ENCODE measurements around the gene OR2F1. TPM values are rescaled to one million over a fixed set of nuclear protein-coding genes. Genes with fewer than 3 reads are reported as not detected.
A peak's percentile ranks its signal among the peaks of the same experiment; 100 is the strongest.

OR2F1 gene
- polyA plus RNA-seq, 4 donors = 0.03 TPM; not detected in 3

DNA sequence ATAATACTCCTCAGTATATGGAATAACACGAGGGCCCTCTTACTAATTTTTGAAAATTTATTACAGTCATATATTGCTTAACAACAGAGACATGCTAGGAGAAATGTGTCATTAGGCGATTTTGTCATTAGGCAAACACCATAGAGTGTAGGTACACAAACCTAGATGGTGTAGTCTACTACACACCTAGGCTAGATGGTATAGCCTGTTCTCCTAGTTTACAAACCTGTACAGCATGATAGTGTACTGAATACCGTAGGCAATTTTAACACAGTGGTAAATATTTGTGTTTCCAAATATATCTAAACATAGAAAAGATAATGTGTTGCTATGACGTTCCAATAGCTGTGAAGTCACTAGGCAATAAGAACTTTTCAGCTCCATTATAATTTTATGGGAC lies 12.8 kb downstream of the OR2F1 start:
- FAIRE-seq = no peak
- Histone ChIP-seq H3K9me3 (ENCODE audit: control insufficient read depth in 2 of 2, insufficient read depth in 1 of 2, low read depth in 1 of 2, low read length in 1 of 2) (peaks cover 0 to 5% of the 10 kb centered on the region in 2 donors), H3K4me3 (ENCODE audit: low read depth in 1 of 3, low read length in 3 of 3) (no peak overlapping the region), H3K4me1 (ENCODE audit: control insufficient read depth in 3 of 3, insufficient read depth in 2 of 3, low read depth in 1 of 3, low read length in 2 of 3) (peaks cover 0 to 7% (median 0%) of the 10 kb centered on the region in 3 donors), H3K36me3 (ENCODE audit: control insufficient read depth in 3 of 3, insufficient read depth in 2 of 3, low read depth in 1 of 3, low read length in 3 of 3) (no peaks in the 10 kb centered on the region), H3K27me3 (ENCODE audit: control insufficient read depth in 3 of 3, insufficient read depth in 3 of 3, low read length in 3 of 3) (no peaks in the 10 kb centered on the region), H3K27ac (ENCODE audit: low read depth in 1 of 3, low read length in 2 of 3) (no peak overlapping the region)
- WGBS, 3 donors = 49 to 61% (median 61%) methylated on average over 4 of the region's 4 CpGs
- no peak for DNase-seq

DNA sequence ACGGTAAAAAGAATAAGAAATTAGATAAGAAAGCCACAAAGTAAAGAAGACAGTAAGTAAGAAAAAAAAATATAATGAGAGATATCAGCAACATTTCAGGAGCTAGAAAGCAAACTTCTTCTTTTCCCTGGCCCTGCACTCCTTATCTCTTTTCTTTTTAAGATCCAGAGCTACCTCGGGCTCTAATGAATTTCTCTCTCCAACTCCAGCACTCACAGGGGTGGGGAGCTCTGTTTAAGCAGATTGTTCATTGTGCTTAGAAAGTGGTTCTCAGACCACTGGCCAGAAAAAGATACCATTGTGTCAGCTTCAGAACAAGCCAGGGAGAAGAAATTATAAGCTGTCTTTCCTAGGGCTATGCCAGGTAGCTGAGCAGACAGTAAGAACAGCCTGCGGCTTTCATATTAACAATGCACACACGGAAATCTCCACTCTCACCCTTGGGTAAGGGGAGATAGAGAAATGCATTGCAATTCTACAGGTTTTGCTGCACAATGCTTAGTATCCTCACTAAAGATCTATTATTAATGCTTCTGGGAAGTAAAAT lies 19.3 kb downstream of the OR2F1 start:
- Histone ChIP-seq H3K9me3 (ENCODE audit: control insufficient read depth in 2 of 2, insufficient read depth in 1 of 2, low read depth in 1 of 2, low read length in 1 of 2) (peaks cover 0 to 5% of the 10 kb centered on the region in 2 donors), H3K27ac (ENCODE audit: low read depth in 1 of 3, low read length in 2 of 3) (peak overlapping the region in 1 of 3 donors; percentile 67), H3K4me3 (ENCODE audit: low read depth in 1 of 3, low read length in 3 of 3) (no peak overlapping the region), H3K36me3 (ENCODE audit: control insufficient read depth in 3 of 3, insufficient read depth in 2 of 3, low read depth in 1 of 3, low read length in 3 of 3) (no peaks in the 10 kb centered on the region), H3K4me1 (ENCODE audit: control insufficient read depth in 3 of 3, insufficient read depth in 2 of 3, low read depth in 1 of 3, low read length in 2 of 3) (peaks cover 0 to 20% (median 3%) of the 10 kb centered on the region in 3 donors), H3K27me3 (ENCODE audit: control insufficient read depth in 3 of 3, insufficient read depth in 3 of 3, low read length in 3 of 3) (no peaks in the 10 kb centered on the region)
- FAIRE-seq (no peak), DNase-seq (peak in 1 of 2 donors; percentile 9)
- WGBS, 3 donors = 24 to 53% (median 36%) methylated on average over 4 of the region's 4 CpGs

DNA sequence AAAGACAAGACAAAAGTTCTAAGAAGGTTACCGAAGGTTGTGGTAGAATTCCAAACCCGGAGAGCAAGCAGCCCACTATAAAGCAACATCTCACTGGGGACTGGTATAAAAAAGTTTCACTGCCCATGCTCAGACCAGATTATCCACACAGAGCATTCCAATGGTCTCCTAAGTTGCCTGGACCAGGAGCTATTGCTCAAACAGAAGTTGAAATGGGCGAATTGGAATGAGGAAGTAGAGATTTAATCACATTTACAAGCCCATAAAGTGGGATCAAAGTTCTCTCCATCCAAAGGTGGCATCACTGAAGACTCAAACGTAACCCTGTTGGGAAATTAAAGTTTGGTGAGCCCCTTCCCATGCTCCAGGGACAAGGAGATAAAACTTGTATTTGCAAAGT lies 19.8 kb downstream of the OR2F1 start:
- peaks cover 0 to 5% of the 10 kb centered on the region in 2 donors for H3K9me3 ChIP-seq (ENCODE audit: control insufficient read depth in 2 of 2, insufficient read depth in 1 of 2, low read depth in 1 of 2, low read length in 1 of 2)
- H3K36me3 ChIP-seq (ENCODE audit: control insufficient read depth in 3 of 3, insufficient read depth in 2 of 3, low read depth in 1 of 3, low read length in 3 of 3) = no peaks in the 10 kb centered on the region
- no peak overlapping the region for H3K4me3 ChIP-seq (ENCODE audit: low read depth in 1 of 3, low read length in 3 of 3)
- peak overlapping the region in 1 of 3 donors; percentile 67 for H3K27ac ChIP-seq (ENCODE audit: low read depth in 1 of 3, low read length in 2 of 3)
- 13 to 49% (median 25%) methylated on average over 4 of the region's 4 CpGs for WGBS, 3 donors
- peak; percentile 92 to 94 for DNase-seq
- FAIRE-seq = no peak
- H3K4me1 ChIP-seq (ENCODE audit: control insufficient read depth in 3 of 3, insufficient read depth in 2 of 3, low read depth in 1 of 3, low read length in 2 of 3) = peaks cover 0 to 20% (median 3%) of the 10 kb centered on the region in 3 donors
- no peaks in the 10 kb centered on the region for H3K27me3 ChIP-seq (ENCODE audit: control insufficient read depth in 3 of 3, insufficient read depth in 3 of 3, low read length in 3 of 3)

- peaks cover 0 to 6% of the 10 kb centered on the region in 2 donors for H3K9me3 ChIP-seq (ENCODE audit: control insufficient read depth in 2 of 2, insufficient read depth in 1 of 2, low read depth in 1 of 2, low read length in 1 of 2)
- 56 to 84% (median 57%) methylated on average over 1 of the region's 1 CpG for WGBS, 3 donors
- FAIRE-seq = no peak
Observed at GRCh38 chr7:143975617-143976016, 21.0 kb downstream of the OR2F1 start.

GRCh38 chr7:143978585-143978984 lies 23.9 kb downstream of the OR2F1 start:
- DNase-seq = no peak
- H3K9me3 ChIP-seq (ENCODE audit: control insufficient read depth in 2 of 2, insufficient read depth in 1 of 2, low read depth in 1 of 2, low read length in 1 of 2) = peaks cover 0 to 11% of the 10 kb centered on the region in 2 donors
- no peaks in the 10 kb centered on the region for H3K36me3 ChIP-seq (ENCODE audit: control insufficient read depth in 3 of 3, insufficient read depth in 2 of 3, low read depth in 1 of 3, low read length in 3 of 3)
- FAIRE-seq = no peak
- 87 to 92% (median 89%) methylated on average over 2 of the region's 2 CpGs for WGBS, 3 donors
- H3K4me1 ChIP-seq (ENCODE audit: control insufficient read depth in 3 of 3, insufficient read depth in 2 of 3, low read depth in 1 of 3, low read length in 2 of 3) = peaks cover 0 to 15% (median 3%) of the 10 kb centered on the region in 3 donors
- H3K27ac ChIP-seq (ENCODE audit: low read depth in 1 of 3, low read length in 2 of 3) = no peak overlapping the region
- H3K27me3 ChIP-seq (ENCODE audit: control insufficient read depth in 3 of 3, insufficient read depth in 3 of 3, low read length in 3 of 3) = no peaks in the 10 kb centered on the region
- no peak overlapping the region for H3K4me3 ChIP-seq (ENCODE audit: low read depth in 1 of 3, low read length in 3 of 3)

More at GRCh38 chr7:143975617-143976016, 21.0 kb downstream of the OR2F1 start:
- Histone ChIP-seq H3K4me3 (ENCODE audit: low read depth in 1 of 3, low read length in 3 of 3) (no peak overlapping the region), H3K27me3 (ENCODE audit: control insufficient read depth in 3 of 3, insufficient read depth in 3 of 3, low read length in 3 of 3) (no peaks in the 10 kb centered on the region), H3K27ac (ENCODE audit: low read depth in 1 of 3, low read length in 2 of 3) (no peak overlapping the region), H3K36me3 (ENCODE audit: control insufficient read depth in 3 of 3, insufficient read depth in 2 of 3, low read depth in 1 of 3, low read length in 3 of 3) (no peaks in the 10 kb centered on the region), H3K4me1 (ENCODE audit: control insufficient read depth in 3 of 3, insufficient read depth in 2 of 3, low read depth in 1 of 3, low read length in 2 of 3) (peaks cover 0 to 20% (median 3%) of the 10 kb centered on the region in 3 donors)
- DNase-seq = no peak

DNA sequence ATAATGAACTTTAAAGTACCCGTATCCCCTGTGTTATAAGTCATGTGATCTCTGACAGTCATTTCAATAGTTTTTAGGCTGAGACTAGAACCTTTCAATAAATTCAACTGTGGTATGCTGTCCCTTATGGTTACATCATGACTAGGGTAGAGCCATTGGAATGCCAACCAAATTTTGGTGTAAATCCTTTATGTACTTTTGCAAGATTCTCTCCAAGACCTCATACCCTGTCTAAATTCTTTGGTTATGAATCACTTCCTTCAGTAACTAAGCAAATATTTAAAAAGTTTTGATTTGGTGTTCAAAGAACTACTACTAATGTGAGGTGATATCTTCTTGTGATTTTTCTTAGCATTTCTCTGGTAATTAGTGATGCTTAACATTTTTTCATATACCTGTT lies 24.7 kb downstream of the OR2F1 start:
- FAIRE-seq (no peak), DNase-seq (no peak)
- H3K27ac ChIP-seq (ENCODE audit: low read depth in 1 of 3, low read length in 2 of 3) = no peak overlapping the region
- peaks cover 0 to 8% (median 0%) of the 10 kb centered on the region in 3 donors for H3K4me1 ChIP-seq (ENCODE audit: control insufficient read depth in 3 of 3, insufficient read depth in 2 of 3, low read depth in 1 of 3, low read length in 2 of 3)
- peaks cover 0 to 11% of the 10 kb centered on the region in 2 donors for H3K9me3 ChIP-seq (ENCODE audit: control insufficient read depth in 2 of 2, insufficient read depth in 1 of 2, low read depth in 1 of 2, low read length in 1 of 2)
- H3K4me3 ChIP-seq (ENCODE audit: low read depth in 1 of 3, low read length in 3 of 3) = no peak overlapping the region
- no peaks in the 10 kb centered on the region for H3K27me3 ChIP-seq (ENCODE audit: control insufficient read depth in 3 of 3, insufficient read depth in 3 of 3, low read length in 3 of 3)
- 82 to 96% (median 90%) methylated on average over 1 of the region's 1 CpG for WGBS, 3 donors
- no peaks in the 10 kb centered on the region for H3K36me3 ChIP-seq (ENCODE audit: control insufficient read depth in 3 of 3, insufficient read depth in 2 of 3, low read depth in 1 of 3, low read length in 3 of 3)

- no peaks in the 10 kb centered on the region for H3K27me3 ChIP-seq (ENCODE audit: control insufficient read depth in 3 of 3, insufficient read depth in 3 of 3, low read length in 3 of 3)
- DNase-seq = no peak
- peaks cover 0 to 4% (median 0%) of the 10 kb centered on the region in 3 donors for H3K4me1 ChIP-seq (ENCODE audit: control insufficient read depth in 3 of 3, insufficient read depth in 2 of 3, low read depth in 1 of 3, low read length in 2 of 3)
- H3K4me3 ChIP-seq (ENCODE audit: low read depth in 1 of 3, low read length in 3 of 3) = no peak overlapping the region
- no peak overlapping the region for H3K27ac ChIP-seq (ENCODE audit: low read depth in 1 of 3, low read length in 2 of 3)
- no peak for FAIRE-seq
- 19 to 49% (median 36%) methylated on average over 2 of the region's 2 CpGs for WGBS, 3 donors
- H3K9me3 ChIP-seq (ENCODE audit: control insufficient read depth in 2 of 2, insufficient read depth in 1 of 2, low read depth in 1 of 2, low read length in 1 of 2) = peaks cover 0 to 11% of the 10 kb centered on the region in 2 donors
- no peaks in the 10 kb centered on the region for H3K36me3 ChIP-seq (ENCODE audit: control insufficient read depth in 3 of 3, insufficient read depth in 2 of 3, low read depth in 1 of 3, low read length in 3 of 3)
Observed at GRCh38 chr7:143979998-143980397, 25.4 kb downstream of the OR2F1 start.

GRCh38 chr7:143980746-143981510 lies 26.3 kb downstream of the OR2F1 start:
- 90 to 98% (median 94%) methylated on average over 10 of the region's 10 CpGs for WGBS, 3 donors
- no peaks in the 10 kb centered on the region for H3K36me3 ChIP-seq (ENCODE audit: control insufficient read depth in 3 of 3, insufficient read depth in 2 of 3, low read depth in 1 of 3, low read length in 3 of 3)
- H3K27ac ChIP-seq (ENCODE audit: low read depth in 1 of 3, low read length in 2 of 3) = no peak overlapping the region
- H3K4me3 ChIP-seq (ENCODE audit: low read depth in 1 of 3, low read length in 3 of 3) = no peak overlapping the region
- DNase-seq (no peak), FAIRE-seq (no peak)
- H3K4me1 ChIP-seq (ENCODE audit: control insufficient read depth in 3 of 3, insufficient read depth in 2 of 3, low read depth in 1 of 3, low read length in 2 of 3) = no peaks in the 10 kb centered on the region
- H3K27me3 ChIP-seq (ENCODE audit: control insufficient read depth in 3 of 3, insufficient read depth in 3 of 3, low read length in 3 of 3) = no peaks in the 10 kb centered on the region
- peaks cover 0 to 11% of the 10 kb centered on the region in 2 donors for H3K9me3 ChIP-seq (ENCODE audit: control insufficient read depth in 2 of 2, insufficient read depth in 1 of 2, low read depth in 1 of 2, low read length in 1 of 2)

Data from small intestine (tissue), 7 donors.